ENCODE measurements around the gene C9orf50.

- no peak for TF ChIP-seq POLR2A (IDR thresholded peaks at IDR 0.05; ENCODE audit: low read depth, low read length)
- no peak for TF ChIP-seq POLR2AphosphoS5 (IDR thresholded peaks at IDR 0.05; ENCODE audit: low read depth, low read length)
Measured at GRCh38 chr9:129583308-129584038, 37.4 kb downstream of the C9orf50 start.
